ENCODE measurements around the gene CST9. TPM values are rescaled to one million over a fixed set of nuclear protein-coding genes. Genes with fewer than 3 reads are reported as not detected.
A peak's percentile ranks its signal among the peaks of the same experiment; 100 is the strongest.

The CST9 gene
- total and polyA plus RNA-seq, 2 of the 13 experiments (the other 11 are each of a cell fraction or from before 2014, with no cell fraction given): 0.07 TPM; not detected in 1

GRCh38 chr20:23637282-23638221, 31.8 kb upstream of the CST9 start, which contains the start of gene CST3 (continued):
- TF ChIP-seq, protein P1, sequence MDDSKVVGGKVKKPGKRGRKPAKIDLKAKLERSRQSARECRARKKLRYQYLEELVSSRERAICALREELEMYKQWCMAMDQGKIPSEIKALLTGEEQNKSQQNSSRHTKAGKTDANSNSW (CRISPR knock-in tag; IDR thresholded peaks at IDR 0.05; ENCODE audit: borderline replicate concordance): peak; percentile 92
- peak; percentile 55 for TF ChIP-seq TSC22D2 (CRISPR knock-in tag; IDR thresholded peaks at IDR 0.05; ENCODE audit: borderline replicate concordance)
- no peak for TF ChIP-seq BCLAF1 (IDR thresholded peaks at IDR 0.05)
- TF ChIP-seq ZNF879 (CRISPR knock-in tag; IDR thresholded peaks at IDR 0.05): 0 out of 2 replicates have a peak, but pooled peaks have one; percentile 35
- peak; percentile 95 for TF ChIP-seq ZNF234 (CRISPR knock-in tag; conservative IDR thresholded peaks at IDR 0.05)
- no peak; the same call in none of the 2 replicates for TF ChIP-seq IRF2 (CRISPR knock-in tag; IDR thresholded peaks at IDR 0.05)
- TF ChIP-seq MBD4 (IDR thresholded peaks at IDR 0.05; ENCODE audit: borderline replicate concordance, low read length): no peak
- TF ChIP-seq ZNF264 (CRISPR knock-in tag; IDR thresholded peaks at IDR 0.05): peak; percentile 60; the same call in 1 of the 2 replicates
- TF ChIP-seq ZNF230 (CRISPR knock-in tag; IDR thresholded peaks at IDR 0.05): peak; percentile 60; the same call in 1 of the 2 replicates
- peak; percentile 88 for TF ChIP-seq HOXA3 (CRISPR knock-in tag; IDR thresholded peaks at IDR 0.05)
- no peak for TF ChIP-seq ZBTB40 (IDR thresholded peaks at IDR 0.05)
- peak; percentile 83; the same call in 1 of the 2 replicates for TF ChIP-seq ZBTB40 (CRISPR knock-in tag; IDR thresholded peaks at IDR 0.05)
- no peak for TF ChIP-seq RCOR2 (CRISPR knock-in tag; IDR thresholded peaks at IDR 0.05)
- TF ChIP-seq ZC3H13 (CRISPR knock-in tag; IDR thresholded peaks at IDR 0.05): peak; percentile 92
- TF ChIP-seq, protein P2, sequence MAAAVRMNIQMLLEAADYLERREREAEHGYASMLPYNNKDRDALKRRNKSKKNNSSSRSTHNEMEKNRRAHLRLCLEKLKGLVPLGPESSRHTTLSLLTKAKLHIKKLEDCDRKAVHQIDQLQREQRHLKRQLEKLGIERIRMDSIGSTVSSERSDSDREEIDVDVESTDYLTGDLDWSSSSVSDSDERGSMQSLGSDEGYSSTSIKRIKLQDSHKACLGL (CRISPR knock-in tag; IDR thresholded peaks at IDR 0.05): no peak; the same call in none of the 2 replicates
- peak; percentile 46 for TF ChIP-seq MIER3 (CRISPR knock-in tag; IDR thresholded peaks at IDR 0.05; ENCODE audit: borderline replicate concordance)
- TF ChIP-seq GATAD1 (CRISPR knock-in tag; IDR thresholded peaks at IDR 0.05): peak; percentile 54

Measured in HepG2 (cell line).